Suppressor macrophage treated with lipopolysaccharide for 4 hours (primary cell): Measurements from ENCODE around the gene HNF1B.
A peak's percentile ranks its signal among the peaks of the same experiment; 100 is the strongest.

Experiments used
- DNase-seq: peaks from one replicate; pipeline ENCODE4 v3.0.0-alpha.2; 2020

The HNF1B gene

GRCh38 chr17:37759014-37759637 lies 14.3 kb upstream of the HNF1B start:
- DNase-seq = no peak

- DNase-seq = peak; percentile 54
These were observed 11.2 kb upstream of the HNF1B start for GRCh38 chr17:37756051-37756450.

- no peak for DNase-seq
These were observed 10.6 kb upstream of the HNF1B start for GRCh38 chr17:37755455-37755854.

GRCh38 chr17:37754363-37754762 lies 9.5 kb upstream of the HNF1B start:
- DNase-seq = no peak

- DNase-seq = no peak
These were observed 7.6 kb upstream of the HNF1B start for GRCh38 chr17:37752482-37752881.

- DNase-seq = no peak
These were observed 6.1 kb upstream of the HNF1B start for GRCh38 chr17:37750768-37751475.

GRCh38 chr17:37750292-37750691 lies 5.4 kb upstream of the HNF1B start:
- DNase-seq = no peak

- no peak for DNase-seq
These were observed 2.4 kb upstream of the HNF1B start for GRCh38 chr17:37747222-37747621.

- no peak for DNase-seq
These were observed 1.8 kb upstream of the HNF1B start for GRCh38 chr17:37746617-37747016.

GRCh38 chr17:37745801-37746426 lies 1.1 kb upstream of the HNF1B start:
- DNase-seq = no peak

GRCh38 chr17:37744633-37744927 lies 279 bp downstream of the HNF1B start:
- DNase-seq = no peak

GRCh38 chr17:37743875-37744632 lies 805 bp downstream of the HNF1B start:
- no peak for DNase-seq

- DNase-seq = no peak
These were observed 1.3 kb downstream of the HNF1B start for GRCh38 chr17:37743612-37743874.

GRCh38 chr17:37742762-37743611 lies 1.9 kb downstream of the HNF1B start:
- DNase-seq = no peak

GRCh38 chr17:37742116-37742761 lies 2.6 kb downstream of the HNF1B start:
- no peak for DNase-seq

GRCh38 chr17:37741341-37742115 lies 3.3 kb downstream of the HNF1B start:
- DNase-seq = no peak

GRCh38 chr17:37740915-37741314 lies 3.9 kb downstream of the HNF1B start:
- DNase-seq = no peak

- DNase-seq = no peak
These were observed 6.9 kb downstream of the HNF1B start for GRCh38 chr17:37737971-37738370.

GRCh38 chr17:37737081-37737480 lies 7.8 kb downstream of the HNF1B start:
- no peak for DNase-seq

GRCh38 chr17:37736428-37736827 lies 8.4 kb downstream of the HNF1B start:
- no peak for DNase-seq

- no peak for DNase-seq
These were observed 9.7 kb downstream of the HNF1B start for GRCh38 chr17:37735165-37735564.

GRCh38 chr17:37732316-37732715 lies 12.5 kb downstream of the HNF1B start:
- no peak for DNase-seq
